Thoracic aorta (tissue), 2 donors: Measurements from ENCODE around the gene STX7. TPM values are rescaled to one million over a fixed set of nuclear protein-coding genes. Genes with fewer than 3 reads are reported as not detected.

ENCODE experiments used
- ATAC-seq: fragments of 150-250 bp; one replicate; pipeline ENCODE4 v1.8.0; 2017; ENCODE audit warnings: low read depth; ENCODE audit not compliant: insufficient number of reproducible peaks, low FRiP score
- DNase-seq: peaks from one replicate; pipeline ENCODE4 v3.0.0-alpha.2; 2020; ENCODE audit warnings: low spot score
- H3K27ac ChIP-seq, 2 donors: fragments of 200-600 bp; sonication (generic); 1 replicate in 1 of 2; 2 replicates in 1 of 2; pipeline ENCODE4 v1.5.1; 2016; ENCODE audit warnings: mild to moderate bottlenecking in 2 of 2, moderate library complexity in 2 of 2
- H3K27me3 ChIP-seq: fragments of 200-600 bp; sonication (generic); replicated peaks from 2 replicates; pipeline ENCODE4 v1.6.0; 2016; ENCODE audit warnings: mild to moderate bottlenecking; ENCODE audit not compliant: insufficient read depth
- H3K36me3 ChIP-seq: fragments of 200-600 bp; sonication (generic); one replicate; pipeline ENCODE4 v1.5.1; 2016
- H3K4me1 ChIP-seq, 2 donors: fragments of 200-600 bp; sonication (generic); 1 replicate in 1 of 2; 2 replicates in 1 of 2; pipeline versions ENCODE4 v1.5.1 to v1.6.0; 2016; ENCODE audit warnings: low read depth in 2 of 2, mild to moderate bottlenecking in 1 of 2; ENCODE audit not compliant: control insufficient read depth in 1 of 2
- H3K4me3 ChIP-seq: fragments of 200-600 bp; sonication (generic); 2 replicates; pipeline ENCODE4 v1.5.1; 2016; ENCODE audit warnings: mild to moderate bottlenecking
- H3K9me3 ChIP-seq: fragments of 200-600 bp; sonication (generic); 2 replicates; pipeline ENCODE4 v1.5.1; 2016
- CTCF ChIP-seq: fragments of 200-600 bp; sonication (generic); IDR thresholded peaks from one replicate; pipeline ENCODE4 v1.5.1; 2019; ENCODE audit warnings: antibody characterized with exemption
- total RNA-seq, 2 donors: library from RNA; depleted of rRNA; stranded (reverse); fragments of >200 nt; gene quantifications; one replicate each; pipeline versions ENCODE4 v1.1.0 to v1.2.3, GENCODE V29; 2016

Gene STX7
- total RNA-seq, 2 donors from 2014 or later, result 46.2 to 64.0 TPM

GRCh38 chr6:132526461-132526860 is 13.5 kb upstream of the STX7 start:
- H3K27me3 ChIP-seq, result no peaks in the 10 kb centered on the region
- H3K36me3 ChIP-seq, result no peaks in the 10 kb centered on the region
- no peak for TF ChIP-seq CTCF
- DNase-seq (no peak), ATAC-seq (no peak)
- no peaks in the 10 kb centered on the region for H3K9me3 ChIP-seq
- no peak overlapping the region for H3K27ac ChIP-seq
- no peak overlapping the region for H3K4me3 ChIP-seq
- H3K4me1 ChIP-seq, result peaks cover 0 to 3% of the 10 kb centered on the region in 2 donors

DNA sequence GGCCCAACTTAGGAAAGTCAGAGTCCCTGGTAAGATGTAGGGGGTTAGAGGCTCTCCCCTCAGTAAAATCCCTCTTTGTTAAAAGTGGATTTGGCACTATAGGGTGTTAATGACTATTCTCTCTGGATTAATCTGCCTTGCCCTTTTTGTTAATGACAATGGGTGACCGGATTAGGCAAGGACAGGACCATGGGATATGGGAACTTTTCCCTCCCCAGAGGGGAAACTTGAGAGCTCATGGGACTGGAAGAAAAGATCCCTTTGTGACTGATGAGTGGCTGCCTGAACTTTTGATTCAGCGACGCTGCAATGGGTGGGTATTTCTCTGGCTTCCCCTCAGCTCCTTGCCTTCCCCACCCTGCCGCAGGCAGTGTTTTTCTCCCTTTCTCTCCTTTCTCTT is 12.9 kb upstream of the STX7 start:
- DNase-seq (no peak), ATAC-seq (no peak)
- Histone ChIP-seq H3K27ac (no peak overlapping the region), H3K4me1 (peaks cover 0 to 5% of the 10 kb centered on the region in 2 donors), H3K9me3 (no peaks in the 10 kb centered on the region), H3K27me3 (no peaks in the 10 kb centered on the region), H3K36me3 (no peaks in the 10 kb centered on the region), H3K4me3 (no peak overlapping the region)
- no peak for TF ChIP-seq CTCF

GRCh38 chr6:132524646-132525045 is 11.7 kb upstream of the STX7 start:
- no peaks in the 10 kb centered on the region for H3K27me3 ChIP-seq
- no peaks in the 10 kb centered on the region for H3K9me3 ChIP-seq
- H3K4me1 ChIP-seq, result peaks cover 0 to 5% of the 10 kb centered on the region in 2 donors
- no peak for TF ChIP-seq CTCF
- no peak overlapping the region for H3K4me3 ChIP-seq
- ATAC-seq, result no peak
- DNase-seq, result no peak
- H3K27ac ChIP-seq, result no peak overlapping the region
- H3K36me3 ChIP-seq, result no peaks in the 10 kb centered on the region

DNA sequence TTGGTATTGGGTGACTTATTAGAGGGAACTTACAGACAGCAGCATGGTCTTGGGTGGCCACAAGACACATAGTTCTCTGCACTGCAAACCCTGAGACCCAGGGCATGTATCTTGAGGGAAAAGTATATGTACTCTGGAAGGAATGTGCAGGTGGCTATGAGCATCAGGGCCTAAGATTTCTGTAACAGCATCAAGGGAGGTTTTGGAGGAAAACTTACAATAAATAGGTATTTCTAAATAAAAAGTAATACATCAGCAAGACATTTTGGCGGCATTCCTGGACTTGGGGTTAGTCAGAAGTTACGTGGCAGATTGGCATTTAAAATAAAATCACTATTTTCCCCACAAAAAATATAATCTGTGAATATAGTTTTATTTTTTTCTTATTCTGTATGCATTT is 8.0 kb upstream of the STX7 start:
- Histone ChIP-seq H3K27ac (peak overlapping the region in 1 of 2 donors; percentile 19), H3K4me1 (peaks cover 0 to 5% of the 10 kb centered on the region in 2 donors), H3K36me3 (no peaks in the 10 kb centered on the region), H3K27me3 (no peaks in the 10 kb centered on the region), H3K9me3 (no peaks in the 10 kb centered on the region), H3K4me3 (no peak overlapping the region)
- DNase-seq (no peak), ATAC-seq (no peak)
- no peak for TF ChIP-seq CTCF

DNA sequence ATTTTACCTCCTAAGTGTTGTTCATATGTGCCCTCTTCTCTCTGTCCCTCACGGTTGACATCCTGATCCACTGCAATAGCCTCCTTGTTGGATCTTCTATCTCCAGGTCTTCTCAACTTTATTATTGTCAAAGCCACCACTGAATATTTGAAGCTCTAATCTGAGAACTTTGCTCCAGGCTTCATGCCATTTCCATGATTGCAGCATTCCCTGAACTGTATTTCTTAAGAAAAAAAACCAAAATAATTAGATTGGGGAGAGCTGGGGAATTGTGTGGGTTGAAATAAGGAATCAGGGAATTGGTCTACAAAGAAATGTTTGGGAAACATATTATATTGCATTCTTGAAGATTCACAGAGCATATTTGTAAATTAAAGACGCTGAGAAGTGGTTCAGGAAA is 2.5 kb upstream of the STX7 start:
- ATAC-seq, result no peak
- Histone ChIP-seq H3K4me3 (no peak overlapping the region), H3K9me3 (no peaks in the 10 kb centered on the region), H3K4me1 (peaks cover 26 to 37% of the 10 kb centered on the region in 2 donors), H3K27me3 (no peaks in the 10 kb centered on the region), H3K36me3 (no peaks in the 10 kb centered on the region), H3K27ac (peak overlapping the region; percentile 7 to 75)
- DNase-seq, result no peak
- TF ChIP-seq CTCF, result no peak
